Endothelial cell (in vitro differentiated cells): ENCODE data around the gene UQCC3. TPM values are rescaled to one million over a fixed set of nuclear protein-coding genes. Genes with fewer than 3 reads are reported as not detected.
A peak's percentile ranks its signal among the peaks of the same experiment; 100 is the strongest.
"Not testable (repeated sequence)": the region's sequence is repeated elsewhere in the genome, so short reads cannot be mapped to it uniquely, and the experiment has no call there.

Experiments
- DNase-seq: peaks from one replicate; pipeline ENCODE4 v3.0.0; 2021; ENCODE audit warnings: low spot score
- H3K27ac Mint-ChIP-seq: one replicate; pipeline ENCODE4 v1.8.0; 2021; ENCODE audit warnings: mixed read lengths, inconsistent platforms; ENCODE audit not compliant: unreplicated experiment
- H3K27me3 Mint-ChIP-seq: one replicate; pipeline ENCODE4 v1.8.0; 2021; ENCODE audit warnings: mild to moderate bottlenecking, moderate library complexity, mixed read lengths, inconsistent platforms; ENCODE audit not compliant: unreplicated experiment
- H3K36me3 Mint-ChIP-seq: one replicate; pipeline ENCODE4 v1.8.0; 2021; ENCODE audit warnings: mild to moderate bottlenecking, low read depth, mixed read lengths, inconsistent platforms; ENCODE audit not compliant: unreplicated experiment
- H3K4me1 Mint-ChIP-seq: one replicate; pipeline ENCODE4 v1.8.0; 2021; ENCODE audit warnings: mild to moderate bottlenecking, mixed read lengths, inconsistent platforms; ENCODE audit not compliant: unreplicated experiment
- H3K4me3 Mint-ChIP-seq: one replicate; pipeline ENCODE4 v1.8.0; 2021; ENCODE audit warnings: mild to moderate bottlenecking, mixed read lengths, inconsistent platforms; ENCODE audit not compliant: unreplicated experiment
- H3K9me3 Mint-ChIP-seq: one replicate; pipeline ENCODE4 v1.8.0; 2021; ENCODE audit warnings: mixed read lengths, inconsistent platforms; ENCODE audit not compliant: unreplicated experiment
- CTCF ChIP-seq: fragments of 200-600 bp; sonication (generic); IDR thresholded peaks from one replicate; pipeline ENCODE4 v1.5.0; 2021; ENCODE audit warnings: antibody characterized with exemption; ENCODE audit not compliant: unreplicated experiment
- total RNA-seq: library from RNA; stranded (reverse); fragmentation: NEBNext Ultra II Directional; extraction: Animal tissue kit (Norgen Biotek cat#: 25700); gene quantifications from one replicate; pipeline ENCODE4 v1.2.1, GENCODE V29; 2021; ENCODE audit not compliant: unreplicated experiment

The UQCC3 gene
- total RNA-seq, 1 donor from 2014 or later = 4.7 TPM

GRCh38 chr11:62702246-62702645 is 30.8 kb downstream of the UQCC3 start:
- Mint-ChIP-seq H3K27me3 (peaks cover 11% of the 10 kb centered on the region), H3K36me3 (peaks cover 14% of the 10 kb centered on the region), H3K27ac (no peak overlapping the region), H3K4me1 (peaks cover 7% of the 10 kb centered on the region), H3K4me3 (no peak overlapping the region), H3K9me3 (no peaks in the 10 kb centered on the region)
- TF ChIP-seq CTCF = no peak
- DNase-seq = no peak

- H3K9me3 Mint-ChIP-seq, H3K4me3 Mint-ChIP-seq, DNase-seq, H3K27me3 Mint-ChIP-seq, H3K27ac Mint-ChIP-seq: not testable (repeated sequence)
- Mint-ChIP-seq H3K4me1 (peaks cover 14% of the 10 kb centered on the region), H3K36me3 (peaks cover 14% of the 10 kb centered on the region)
These were observed 32.4 kb downstream of the UQCC3 start for GRCh38 chr11:62703921-62704320.

- H3K27ac Mint-ChIP-seq = peak overlapping the region; percentile 94
- TF ChIP-seq CTCF = no peak
- H3K27me3 Mint-ChIP-seq = peaks cover 9% of the 10 kb centered on the region
- H3K9me3 Mint-ChIP-seq = no peaks in the 10 kb centered on the region
- H3K36me3 Mint-ChIP-seq = peaks cover 15% of the 10 kb centered on the region
- H3K4me1 Mint-ChIP-seq = peaks cover 26% of the 10 kb centered on the region
- no peak for DNase-seq
- H3K4me3 Mint-ChIP-seq = peak overlapping the region; percentile 86
These were observed 33.9 kb downstream of the UQCC3 start for GRCh38 chr11:62705413-62705812.

- DNase-seq = peak; percentile 97
- H3K4me1 Mint-ChIP-seq = peaks cover 28% of the 10 kb centered on the region
- peak overlapping the region; percentile 92 for H3K4me3 Mint-ChIP-seq
- no peaks in the 10 kb centered on the region for H3K9me3 Mint-ChIP-seq
- peaks cover 17% of the 10 kb centered on the region for H3K36me3 Mint-ChIP-seq
- no peak for TF ChIP-seq CTCF
- H3K27me3 Mint-ChIP-seq = peaks cover 9% of the 10 kb centered on the region
- H3K27ac Mint-ChIP-seq = peak overlapping the region; percentile 94
These were observed 34.7 kb downstream of the UQCC3 start for GRCh38 chr11:62705880-62706849.

GRCh38 chr11:62706850-62707247 is 35.4 kb downstream of the UQCC3 start:
- Mint-ChIP-seq H3K9me3 (no peaks in the 10 kb centered on the region), H3K27ac (peak overlapping the region; percentile 89), H3K27me3 (peaks cover 9% of the 10 kb centered on the region), H3K4me3 (peak overlapping the region; percentile 92), H3K36me3 (peaks cover 17% of the 10 kb centered on the region), H3K4me1 (peaks cover 28% of the 10 kb centered on the region)
- DNase-seq = no peak
- TF ChIP-seq CTCF = no peak
